GM18907 (cell line): ENCODE measurements around the gene TMEM272.
A peak's percentile ranks its signal among the peaks of the same experiment; 100 is the strongest.

ENCODE experiments used
- ATAC-seq: cut with Tn5 transposase; IDR thresholded peaks from one replicate; pipeline ENCODE4 v1.9.1; 2021; ENCODE audit warnings: mild to moderate bottlenecking, moderate library complexity; ENCODE audit not compliant: unreplicated experiment

The TMEM272 gene

GRCh38 chr13:51807041-51807440, 37.9 kb downstream of the TMEM272 start:
- no peak for ATAC-seq

GRCh38 chr13:51806566-51806965, 38.4 kb downstream of the TMEM272 start:
- ATAC-seq: no peak

- no peak for ATAC-seq
Observed at GRCh38 chr13:51805925-51806324, 39.1 kb downstream of the TMEM272 start.

GRCh38 chr13:51805313-51805712, 39.7 kb downstream of the TMEM272 start:
- no peak for ATAC-seq

GRCh38 chr13:51804295-51805172, 40.4 kb downstream of the TMEM272 start:
- no peak for ATAC-seq

GRCh38 chr13:51803422-51804294, 41.3 kb downstream of the TMEM272 start, which contains the start of gene DHRS12:
TSS of gene DHRS12 (minus strand) at chr13:51804163. CDS start at chr13:51799659, 4,504 bp downstream.
- peak; percentile 90 for ATAC-seq

- no peak for ATAC-seq
Observed at GRCh38 chr13:51802631-51803418, 42.2 kb downstream of the TMEM272 start.

- ATAC-seq: no peak
Observed at GRCh38 chr13:51801631-51802099, 43.3 kb downstream of the TMEM272 start.

GRCh38 chr13:51800486-51800885, 44.5 kb downstream of the TMEM272 start:
- no peak for ATAC-seq

- no peak for ATAC-seq
Observed at GRCh38 chr13:51799261-51799660, 45.7 kb downstream of the TMEM272 start.

- peak; percentile 41 for ATAC-seq
Observed at GRCh38 chr13:51797664-51798488, 47.1 kb downstream of the TMEM272 start.

GRCh38 chr13:51796546-51796945, 48.4 kb downstream of the TMEM272 start:
- no peak for ATAC-seq

- no peak for ATAC-seq
Observed at GRCh38 chr13:51795419-51795818, 49.6 kb downstream of the TMEM272 start.

- ATAC-seq: no peak
Observed at GRCh38 chr13:51794964-51795363, 50.0 kb downstream of the TMEM272 start.

- peak; percentile 64 for ATAC-seq
Observed at GRCh38 chr13:51793570-51794271, 51.3 kb downstream of the TMEM272 start.

- ATAC-seq: no peak
Observed at GRCh38 chr13:51786425-51787265, 58.3 kb downstream of the TMEM272 start.

- no peak for ATAC-seq
Observed at GRCh38 chr13:51785712-51786424, 59.1 kb downstream of the TMEM272 start.

- no peak for ATAC-seq
Observed at GRCh38 chr13:51784097-51784496, 60.9 kb downstream of the TMEM272 start.
